Lower lobe of right lung (tissue), 2 donors: ENCODE data around the gene RASGEF1B. TPM values are rescaled to one million over a fixed set of nuclear protein-coding genes. Genes with fewer than 3 reads are reported as not detected.

Experiments
- ATAC-seq, 2 donors: fragments of 200-7000 bp; cut with Tn5 transposase; one replicate each; pipeline ENCODE4 v1.9.1; 2020 to 2022; ENCODE audit warnings: mild to moderate bottlenecking in 2 of 2, moderate library complexity in 2 of 2
- DNase-seq: peaks from one replicate; pipeline ENCODE4 v3.0.0-alpha.2; 2020
- H3K27ac ChIP-seq: fragments of 200-600 bp; one replicate; pipeline ENCODE4 v1.8.0; 2022
- H3K27me3 ChIP-seq: fragments of 200-600 bp; one replicate; pipeline ENCODE4 v1.8.0; 2022; ENCODE audit warnings: low read depth
- H3K36me3 ChIP-seq: fragments of 200-600 bp; one replicate; pipeline ENCODE4 v1.8.0; 2022; ENCODE audit warnings: mild to moderate bottlenecking
- H3K4me1 ChIP-seq: fragments of 200-600 bp; one replicate; pipeline ENCODE4 v1.8.0; 2022
- H3K4me3 ChIP-seq: fragments of 200-600 bp; one replicate; pipeline ENCODE4 v1.8.0; 2022; ENCODE audit warnings: mild to moderate bottlenecking
- H3K9me3 ChIP-seq: fragments of 200-600 bp; one replicate; pipeline ENCODE4 v1.8.0; 2022
- CTCF ChIP-seq: fragments of 200-600 bp; IDR thresholded peaks from one replicate; pipeline ENCODE4 v1.8.0; 2022; ENCODE audit warnings: antibody characterized with exemption, mild to moderate bottlenecking
- intact Hi-C: fragments of 100-400 bp; cut with DNase I; formaldehyde crosslinking; loops from one replicate; pipeline ENCODE4 v1.11.0; 2022
- total RNA-seq: library from RNA; stranded (reverse); fragmentation: NEBNext Ultra II Directional; extraction: Animal tissue kit (Norgen Biotek cat#: 25700); gene quantifications from one replicate; pipeline ENCODE4 v1.2.1, GENCODE V29; 2021
- donor health status: DM: no; HTN: yes; CAD: no; lungs with severe emphysema.

The RASGEF1B gene
- total RNA-seq, 1 donor from 2014 or later: 63.0 TPM

- Histone ChIP-seq H3K27ac (no peak overlapping the region), H3K36me3 (peaks cover 84% of the 10 kb centered on the region), H3K27me3 (no peaks in the 10 kb centered on the region), H3K9me3 (no peaks in the 10 kb centered on the region), H3K4me3 (no peak overlapping the region), H3K4me1 (no peaks in the 10 kb centered on the region)
- no peak for DNase-seq
- TF ChIP-seq CTCF: no peak
- ATAC-seq: no peak
- intact Hi-C loops: no loop called here
These were observed 42.7 kb downstream of the RASGEF1B start for GRCh38 chr4:81429031-81429430.

GRCh38 chr4:81428002-81428401 is 43.7 kb downstream of the RASGEF1B start:
- TF ChIP-seq CTCF: no peak
- ATAC-seq (no peak), DNase-seq (no peak)
- Histone ChIP-seq H3K36me3 (peaks cover 74% of the 10 kb centered on the region), H3K9me3 (no peaks in the 10 kb centered on the region), H3K4me1 (no peaks in the 10 kb centered on the region), H3K27ac (no peak overlapping the region), H3K27me3 (no peaks in the 10 kb centered on the region), H3K4me3 (no peak overlapping the region)
- intact Hi-C loops: no loop called here

- Histone ChIP-seq H3K27me3 (no peaks in the 10 kb centered on the region), H3K27ac (no peak overlapping the region), H3K4me3 (no peak overlapping the region), H3K4me1 (no peaks in the 10 kb centered on the region), H3K36me3 (peaks cover 68% of the 10 kb centered on the region), H3K9me3 (no peaks in the 10 kb centered on the region)
- ATAC-seq (no peak), DNase-seq (no peak)
- no peak for TF ChIP-seq CTCF
- intact Hi-C loops: no loop called here
These were observed 44.3 kb downstream of the RASGEF1B start for GRCh38 chr4:81427344-81427821.

- intact Hi-C loops: no loop called here
These were observed 44.9 kb downstream of the RASGEF1B start for GRCh38 chr4:81426770-81427289.

GRCh38 chr4:81424816-81425755 is 46.6 kb downstream of the RASGEF1B start:
- no peak for TF ChIP-seq CTCF
- intact Hi-C loops: no loop called here
- no peak overlapping the region for H3K4me3 ChIP-seq
- peaks cover 4% of the 10 kb centered on the region for H3K4me1 ChIP-seq
- no peak for ATAC-seq
- no peak overlapping the region for H3K27ac ChIP-seq
- H3K27me3 ChIP-seq: no peaks in the 10 kb centered on the region
- H3K9me3 ChIP-seq: no peaks in the 10 kb centered on the region
- H3K36me3 ChIP-seq: peaks cover 45% of the 10 kb centered on the region
- DNase-seq: no peak

More at GRCh38 chr4:81426770-81427289, 44.9 kb downstream of the RASGEF1B start:
- H3K9me3 ChIP-seq: no peaks in the 10 kb centered on the region
- no peak overlapping the region for H3K4me3 ChIP-seq
- DNase-seq (no peak), ATAC-seq (no peak)
- no peaks in the 10 kb centered on the region for H3K27me3 ChIP-seq
- no peak for TF ChIP-seq CTCF
- peaks cover 62% of the 10 kb centered on the region for H3K36me3 ChIP-seq
- no peak overlapping the region for H3K27ac ChIP-seq
- peaks cover under 1% of the 10 kb centered on the region for H3K4me1 ChIP-seq
